Fibroblast of skin of right quadriceps (primary cell): ENCODE measurements around the gene PDIA2.

Experiments
- DNase-seq: peaks from one replicate; pipeline ENCODE4 v3.0.0-alpha.2; 2013

PDIA2 gene

DNA sequence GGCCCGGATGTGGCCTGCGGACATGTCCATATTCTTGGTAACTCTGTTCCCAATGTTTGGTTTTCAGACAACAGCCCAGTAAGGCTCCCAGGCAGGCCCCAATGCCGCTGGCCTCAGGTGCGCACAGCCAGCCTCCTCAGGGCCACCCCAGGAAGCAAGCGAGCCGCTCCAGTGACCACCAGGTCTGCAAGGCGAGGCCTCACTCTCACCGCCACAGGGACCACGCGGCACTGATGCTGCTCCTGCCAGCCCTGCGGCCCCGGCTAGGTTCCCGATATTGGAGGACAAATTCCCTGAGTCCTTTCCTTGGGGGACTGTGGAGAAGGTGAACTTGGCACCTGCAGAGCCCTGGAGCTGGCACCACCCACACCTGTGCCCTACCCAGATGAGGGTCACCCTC lies 19.0 kb downstream of the PDIA2 start:
- no peak for DNase-seq

DNA sequence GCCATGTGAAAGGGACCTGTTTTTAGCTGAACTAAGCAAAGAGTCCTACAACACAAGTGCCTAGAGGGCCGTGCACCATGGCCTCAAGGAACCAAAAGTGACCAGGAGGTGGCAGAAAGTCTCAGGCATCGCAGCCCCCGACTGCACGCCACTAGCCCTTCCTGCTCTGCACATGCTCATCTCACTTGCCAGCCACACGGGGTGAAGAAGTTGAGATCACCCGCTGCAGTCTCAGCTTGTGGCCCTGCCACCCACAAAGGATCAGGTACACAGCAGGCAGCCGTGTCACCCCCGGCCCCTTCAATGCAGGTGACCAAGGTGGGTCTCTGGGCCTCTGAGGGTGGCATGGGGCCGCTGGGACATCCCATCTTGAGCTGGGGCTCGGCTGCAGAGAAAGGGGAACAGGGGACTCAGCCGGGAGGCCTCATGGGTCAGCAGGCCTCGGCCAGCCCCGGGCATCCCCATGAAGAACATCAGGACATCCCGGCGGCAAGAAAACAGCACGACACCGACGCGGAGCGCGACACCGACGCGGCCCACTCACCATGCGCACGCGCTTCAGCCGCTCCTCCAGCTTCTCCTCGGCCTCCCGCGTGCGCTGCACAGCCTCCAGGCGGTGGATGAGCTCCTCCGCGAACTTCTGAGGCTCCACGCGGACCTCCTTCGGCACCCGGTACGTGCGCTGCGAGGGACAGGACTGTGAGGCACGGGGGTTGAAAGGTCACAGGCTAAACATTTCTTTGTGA lies 21.0 kb downstream of the PDIA2 start:
- DNase-seq = no peak

DNA sequence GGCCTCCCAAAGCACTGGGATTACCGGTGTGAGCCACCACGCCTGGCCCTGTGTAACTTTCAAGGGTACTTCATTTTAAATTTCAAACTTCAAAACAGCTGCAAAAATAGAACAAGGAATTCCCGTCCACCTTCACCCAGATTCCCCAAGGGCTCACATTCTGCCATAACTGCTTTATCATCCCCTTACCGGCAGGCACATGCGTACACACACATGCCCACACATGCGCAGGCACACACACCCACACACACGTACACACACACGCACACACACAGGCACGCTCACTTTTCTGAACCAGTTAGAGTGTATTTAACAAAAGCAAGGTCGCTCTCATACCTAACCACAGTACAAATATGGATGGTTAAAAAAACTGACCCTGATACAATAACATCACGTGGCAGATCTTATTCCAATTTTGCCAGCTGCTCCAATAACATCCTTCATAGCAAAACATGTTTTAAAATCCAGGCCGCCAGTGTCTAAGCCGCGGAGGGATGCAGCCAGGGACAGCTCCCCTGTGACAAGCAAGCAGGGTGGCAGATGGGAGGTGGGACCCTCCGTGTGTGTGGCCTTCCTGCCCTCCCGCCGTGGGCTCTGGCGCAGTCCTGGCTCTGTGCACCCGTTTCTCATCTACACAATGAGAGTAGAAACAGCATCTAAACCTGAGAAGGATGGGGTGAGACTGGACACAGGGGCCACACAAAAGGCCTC lies 23.1 kb downstream of the PDIA2 start:
- no peak for DNase-seq

DNA sequence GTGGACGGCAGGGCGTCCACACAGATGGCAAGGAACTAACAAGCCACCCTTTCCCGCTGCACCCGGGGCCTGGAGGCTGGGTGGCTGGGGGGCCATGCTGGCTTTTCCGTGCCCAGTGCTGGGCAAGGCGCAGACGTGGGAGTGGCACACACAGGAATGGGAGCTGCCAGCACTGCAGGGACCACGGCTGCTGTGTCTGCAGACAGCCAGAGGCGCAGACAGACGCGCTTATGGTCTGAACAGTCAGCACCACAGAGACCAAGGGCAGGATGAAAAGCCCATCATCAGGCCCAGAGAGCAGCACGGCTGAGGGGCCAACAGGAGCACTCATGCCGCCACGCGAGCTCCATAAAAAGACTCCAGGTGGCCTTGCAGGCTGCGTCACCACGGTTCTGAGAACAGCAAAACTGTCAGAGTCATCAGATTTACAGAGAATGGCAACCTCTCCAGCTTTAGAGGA lies 24.0 kb downstream of the PDIA2 start:
- no peak for DNase-seq

DNA sequence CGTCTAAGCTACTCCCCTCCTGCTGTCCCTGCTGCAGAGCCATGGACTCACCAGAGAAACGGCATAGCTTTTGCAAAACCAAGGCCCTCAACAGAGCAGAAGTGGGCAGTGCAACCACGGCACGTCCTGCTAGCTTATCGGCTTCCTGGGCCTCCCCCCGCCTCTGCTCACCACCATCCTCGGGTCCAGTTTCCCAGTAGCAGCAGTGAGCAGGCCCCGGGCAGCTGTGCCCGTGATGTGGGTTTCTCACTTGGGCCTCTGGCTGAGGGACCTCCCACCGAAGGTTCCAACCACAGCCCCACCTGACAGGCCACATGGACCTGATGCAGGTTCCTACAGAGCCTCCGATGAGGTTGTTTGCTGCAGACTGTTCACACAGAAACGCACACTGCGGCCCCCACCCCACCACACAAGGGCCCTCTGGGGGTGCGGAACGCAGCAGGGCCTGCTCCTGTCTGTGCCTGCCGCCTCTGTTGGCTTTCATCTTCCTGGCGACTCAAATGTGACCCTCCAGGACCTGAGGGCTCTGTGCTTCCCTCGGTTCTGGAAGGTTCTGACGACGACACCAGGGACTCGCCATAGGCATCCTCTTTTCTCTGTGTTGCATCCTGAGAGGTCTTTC lies 24.8 kb downstream of the PDIA2 start:
- no peak for DNase-seq

DNA sequence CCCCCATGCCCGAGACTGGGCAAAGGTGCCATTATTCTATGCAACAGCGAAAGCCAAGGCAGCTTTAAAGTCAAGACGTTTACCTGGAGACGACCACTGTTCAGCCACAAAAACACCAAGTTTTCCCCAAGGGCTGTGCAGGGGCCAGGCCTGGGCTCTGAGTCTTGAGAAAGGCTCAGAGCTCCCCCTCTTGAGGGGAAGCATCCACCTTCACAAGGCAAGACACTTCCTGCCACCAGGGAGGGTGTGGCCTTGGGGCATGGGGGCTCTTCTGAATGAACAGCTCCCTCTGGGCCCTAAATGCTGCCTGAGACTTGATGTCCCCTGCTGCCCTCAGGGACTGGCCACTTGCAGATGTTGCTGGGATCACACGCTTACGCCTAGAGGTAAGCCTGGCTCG lies 26.5 kb downstream of the PDIA2 start:
- no peak for DNase-seq

DNA sequence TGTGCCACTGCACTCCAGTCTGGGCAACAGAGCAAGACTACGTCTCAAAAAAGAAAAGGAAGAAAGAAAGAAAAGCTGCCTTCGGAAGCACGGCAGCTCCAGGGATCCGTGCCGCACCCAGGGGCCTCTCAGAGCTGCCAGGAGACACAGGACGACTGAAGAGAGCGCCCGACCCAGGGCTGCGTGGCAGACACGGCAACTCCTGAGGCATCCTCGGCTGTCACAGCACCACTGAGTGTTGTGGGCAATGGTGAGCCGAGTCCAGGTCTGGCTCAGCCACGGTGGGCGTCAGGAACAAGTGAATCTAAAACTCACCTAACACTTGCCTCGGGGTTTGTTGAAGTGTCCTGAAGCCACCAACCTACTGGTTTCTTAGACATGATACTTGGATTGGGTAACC lies 28.8 kb downstream of the PDIA2 start:
- DNase-seq = no peak

DNA sequence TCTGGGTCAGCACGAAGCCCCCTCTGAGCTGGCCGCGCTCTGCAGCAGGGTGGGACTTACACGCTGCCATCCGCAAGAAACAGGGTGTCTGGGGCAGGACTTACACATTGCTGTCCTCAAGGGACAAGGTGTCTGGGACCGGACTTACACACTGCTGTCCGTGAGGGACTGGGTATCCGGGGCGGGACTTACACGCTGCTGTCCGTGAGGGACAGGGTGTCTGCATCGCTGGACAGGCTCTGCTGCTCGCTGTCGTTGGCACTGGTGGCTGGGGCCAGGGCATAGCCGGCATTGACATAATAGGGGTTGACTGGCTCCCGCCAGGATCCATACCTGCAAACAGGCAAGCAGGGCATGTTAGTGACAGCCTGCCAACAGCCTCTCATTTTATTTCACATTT lies 31.4 kb downstream of the PDIA2 start:
- DNase-seq = no peak

DNA sequence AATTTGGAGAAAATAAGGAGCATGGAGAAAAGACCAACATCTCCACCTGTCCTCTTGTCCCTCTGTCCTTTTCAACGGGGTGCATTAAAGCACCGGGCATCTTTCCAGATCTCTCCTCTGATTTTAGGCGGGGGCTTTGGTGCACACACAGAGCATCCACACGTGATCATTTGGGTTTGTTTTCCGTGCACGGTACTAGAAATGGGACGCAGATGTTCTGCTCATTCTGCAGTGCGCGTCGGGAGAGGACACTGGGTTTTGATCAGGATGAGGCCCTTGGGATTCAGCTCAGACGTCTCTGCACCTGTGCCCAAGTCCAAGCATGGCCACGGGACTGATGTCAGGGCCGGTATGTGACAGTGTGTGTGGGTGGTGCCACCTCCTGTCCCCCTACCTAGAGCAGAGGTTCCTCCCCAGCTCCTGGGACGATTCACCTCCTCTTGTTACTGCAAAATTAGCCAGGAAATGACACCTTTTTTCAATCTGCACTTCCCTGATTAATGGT lies 31.9 kb downstream of the PDIA2 start:
- DNase-seq = no peak

DNA sequence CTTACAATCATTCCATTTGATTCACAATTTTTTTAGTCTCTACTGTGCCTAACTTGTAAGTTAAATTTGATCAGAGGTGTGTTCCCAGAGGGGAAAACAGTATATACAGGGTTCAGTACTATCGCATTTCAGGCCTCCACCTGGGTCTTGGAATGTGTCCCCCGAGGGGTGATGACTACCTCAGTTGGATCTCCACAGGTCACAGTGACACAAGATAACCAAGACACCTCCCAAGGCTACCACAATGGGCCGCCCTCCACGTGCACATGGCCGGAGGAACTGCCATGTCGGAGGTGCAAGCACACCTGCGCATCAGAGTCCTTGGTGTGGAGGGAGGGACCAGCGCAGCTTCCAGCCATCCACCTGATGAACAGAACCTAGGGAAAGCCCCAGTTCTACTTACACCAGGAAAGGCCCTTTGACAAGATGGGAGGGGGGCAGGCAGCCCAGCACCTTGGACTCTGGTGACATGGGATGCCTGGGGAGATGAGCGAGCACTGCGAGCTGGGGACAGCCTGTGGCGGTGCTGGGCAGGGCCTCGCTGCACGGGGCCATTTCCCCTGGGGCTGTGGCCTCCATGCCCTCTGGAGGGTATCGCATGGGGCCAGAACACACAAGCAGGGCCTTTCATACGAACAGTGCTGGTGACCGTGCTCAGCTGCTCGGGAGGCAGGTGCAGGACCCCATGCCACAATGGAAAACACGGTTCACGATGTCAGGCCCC lies 33.9 kb downstream of the PDIA2 start:
- DNase-seq = no peak

DNA sequence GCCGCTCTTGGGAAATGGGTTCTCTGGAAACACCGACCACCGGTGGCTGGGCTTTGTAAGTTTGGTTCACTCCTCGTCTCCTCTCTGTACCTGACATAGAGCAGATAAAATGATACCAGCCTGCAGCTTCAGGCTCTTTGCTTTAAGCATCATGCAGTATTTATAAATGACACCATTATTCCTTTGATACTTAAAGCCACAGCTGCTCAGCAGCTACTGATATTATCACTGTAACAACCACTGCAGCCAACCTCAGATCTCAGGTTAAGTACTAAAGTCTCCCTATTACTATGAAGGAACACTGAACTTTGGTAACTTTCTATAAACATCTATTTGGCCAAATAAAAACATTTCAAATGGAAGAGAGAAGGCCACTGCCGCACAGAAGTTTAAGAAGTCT lies 34.6 kb downstream of the PDIA2 start:
- no peak for DNase-seq

DNA sequence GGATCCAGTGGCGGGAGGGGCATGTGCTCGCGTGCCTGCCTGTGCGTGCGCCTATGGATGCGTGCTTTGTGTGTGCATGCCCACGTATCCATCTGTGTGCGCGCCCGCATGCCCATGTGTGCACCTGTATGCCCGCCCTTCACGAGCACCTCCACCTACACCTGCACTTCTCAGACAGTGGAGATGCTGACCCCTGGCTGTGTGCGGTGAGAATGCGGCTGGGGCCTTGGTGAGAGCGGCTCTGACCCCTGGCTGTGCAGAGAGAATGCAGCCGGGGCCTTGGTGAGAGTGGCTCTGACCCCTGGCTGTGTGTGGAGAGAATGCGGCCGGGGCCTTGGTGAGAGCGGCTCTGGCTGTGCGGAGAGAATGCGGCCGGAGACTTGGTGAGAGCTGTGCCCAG lies 35.7 kb downstream of the PDIA2 start:
- no peak for DNase-seq

DNA sequence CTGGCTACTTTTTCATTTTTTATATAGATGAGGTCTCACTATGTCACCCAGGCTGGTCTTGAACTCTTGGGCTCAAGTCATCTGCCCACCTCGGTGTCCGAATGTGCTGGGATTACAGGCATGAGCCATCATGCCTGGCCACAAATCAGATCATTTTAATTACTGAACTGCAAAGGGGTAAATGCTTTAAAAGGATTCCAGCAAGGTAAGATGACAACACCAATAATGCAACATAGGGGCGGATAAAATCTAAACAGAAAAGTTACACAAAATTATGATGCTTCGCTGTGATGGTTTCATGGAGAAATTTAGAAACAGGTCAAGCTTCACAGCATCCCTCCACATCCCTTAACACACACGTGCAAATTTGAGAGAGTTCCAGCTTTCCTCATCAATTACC lies 37.2 kb downstream of the PDIA2 start:
- no peak for DNase-seq

DNA sequence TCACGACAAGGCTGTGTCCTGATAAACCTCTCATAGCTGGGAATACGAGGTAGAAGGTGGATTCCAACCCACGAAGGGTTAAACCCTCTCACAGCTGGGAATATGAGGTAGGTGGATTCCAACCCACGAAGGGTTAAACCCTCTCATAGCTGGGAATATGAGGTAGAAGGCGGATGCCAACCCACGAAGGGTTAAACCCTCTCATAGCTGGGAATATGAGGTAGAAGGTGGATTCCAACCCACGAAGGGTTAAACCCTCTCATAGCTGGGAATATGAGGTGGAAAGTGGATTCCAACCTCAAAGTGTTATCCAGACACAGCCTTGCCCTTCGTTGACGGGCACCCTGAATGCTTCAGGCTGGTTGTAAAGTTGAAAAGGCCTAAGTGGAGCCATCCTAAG lies 38.6 kb downstream of the PDIA2 start:
- no peak for DNase-seq

DNA sequence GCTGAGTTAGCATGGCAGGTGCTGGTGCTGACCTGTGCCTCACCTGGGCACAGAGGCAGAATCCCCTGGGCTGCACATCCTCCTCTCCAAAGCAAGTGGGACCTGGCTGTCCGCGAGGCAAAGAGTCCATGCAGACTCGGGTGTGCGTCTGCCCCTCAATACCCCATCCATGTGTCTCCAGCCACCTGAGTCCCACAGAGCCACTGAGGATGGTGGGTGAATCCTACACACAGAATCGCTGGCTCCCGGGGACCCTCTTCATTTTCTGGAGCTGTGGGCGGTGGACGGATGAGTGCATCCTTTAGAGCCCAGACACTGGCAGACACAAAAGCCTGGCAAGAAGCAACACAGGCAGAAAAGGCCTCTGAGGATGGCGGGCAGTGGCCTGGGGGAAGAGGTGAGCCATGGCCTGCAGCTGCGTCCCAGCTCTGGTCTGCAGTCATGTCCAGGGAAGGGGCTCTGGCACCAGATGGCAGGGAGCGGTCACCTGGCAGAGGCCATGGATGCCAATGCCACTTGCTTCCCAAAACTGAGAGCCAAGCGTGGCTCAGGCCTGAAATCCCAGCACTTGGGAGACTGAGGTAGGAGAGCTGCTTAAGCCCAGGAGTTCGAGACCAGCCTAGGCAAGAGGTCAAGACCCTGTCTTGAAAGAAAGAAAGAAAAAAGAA lies 39.6 kb downstream of the PDIA2 start:
- no peak for DNase-seq

DNA sequence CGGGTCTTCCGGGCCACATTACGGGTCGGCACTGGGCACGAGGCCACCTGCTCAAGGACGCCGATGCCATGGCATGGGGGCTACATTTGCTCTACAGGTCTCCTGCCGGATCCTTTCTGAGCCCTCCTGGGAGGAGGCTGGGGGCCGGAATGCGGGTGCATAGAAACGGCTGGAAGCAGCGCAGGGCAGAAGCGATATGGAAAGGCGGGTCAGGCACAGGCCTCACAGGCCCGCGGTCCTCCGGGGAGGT lies 41.2 kb downstream of the PDIA2 start:
- DNase-seq = no peak

DNA sequence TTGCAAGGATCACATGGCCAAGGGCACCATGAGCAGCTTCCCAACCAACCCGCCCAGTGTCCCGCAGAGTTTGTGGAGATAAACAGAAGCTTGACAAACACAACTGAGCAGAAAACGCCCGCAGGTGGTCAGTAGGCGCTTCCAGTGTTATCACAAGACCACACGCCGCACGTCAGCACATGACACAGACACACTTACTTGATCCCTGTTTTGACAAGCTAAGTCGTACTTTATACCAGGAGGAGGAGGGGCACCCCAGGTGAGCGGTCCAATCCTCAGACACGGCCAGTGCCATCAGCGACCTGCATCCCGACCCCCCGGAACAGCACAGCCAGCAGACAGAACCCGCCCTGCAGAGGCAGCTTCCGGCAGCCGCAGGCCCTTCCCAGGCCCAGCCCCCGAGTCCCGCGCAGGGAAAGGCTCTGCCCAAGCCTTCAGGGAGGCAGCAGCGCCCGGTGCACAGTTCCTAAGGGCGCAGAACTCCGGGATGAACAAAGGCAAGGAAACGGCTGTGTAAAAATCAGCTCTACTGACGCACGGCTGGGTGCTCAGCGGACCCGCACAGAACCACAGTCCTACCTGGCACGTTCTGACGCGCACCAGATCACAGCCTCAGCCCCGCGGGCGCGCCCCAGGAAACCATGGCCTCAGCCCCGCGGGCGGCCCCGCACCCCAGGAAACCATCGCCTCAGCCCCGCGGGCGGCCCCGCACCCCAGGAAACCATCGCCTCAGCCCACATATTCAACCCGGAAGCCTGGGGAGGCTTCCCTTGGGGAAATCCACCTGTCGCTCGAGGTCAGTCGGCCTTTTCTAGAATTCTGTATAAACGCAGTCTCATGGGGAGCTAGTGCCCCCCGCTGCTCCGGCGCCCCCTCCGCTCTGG lies 41.7 kb downstream of the PDIA2 start:
- no peak for DNase-seq

DNA sequence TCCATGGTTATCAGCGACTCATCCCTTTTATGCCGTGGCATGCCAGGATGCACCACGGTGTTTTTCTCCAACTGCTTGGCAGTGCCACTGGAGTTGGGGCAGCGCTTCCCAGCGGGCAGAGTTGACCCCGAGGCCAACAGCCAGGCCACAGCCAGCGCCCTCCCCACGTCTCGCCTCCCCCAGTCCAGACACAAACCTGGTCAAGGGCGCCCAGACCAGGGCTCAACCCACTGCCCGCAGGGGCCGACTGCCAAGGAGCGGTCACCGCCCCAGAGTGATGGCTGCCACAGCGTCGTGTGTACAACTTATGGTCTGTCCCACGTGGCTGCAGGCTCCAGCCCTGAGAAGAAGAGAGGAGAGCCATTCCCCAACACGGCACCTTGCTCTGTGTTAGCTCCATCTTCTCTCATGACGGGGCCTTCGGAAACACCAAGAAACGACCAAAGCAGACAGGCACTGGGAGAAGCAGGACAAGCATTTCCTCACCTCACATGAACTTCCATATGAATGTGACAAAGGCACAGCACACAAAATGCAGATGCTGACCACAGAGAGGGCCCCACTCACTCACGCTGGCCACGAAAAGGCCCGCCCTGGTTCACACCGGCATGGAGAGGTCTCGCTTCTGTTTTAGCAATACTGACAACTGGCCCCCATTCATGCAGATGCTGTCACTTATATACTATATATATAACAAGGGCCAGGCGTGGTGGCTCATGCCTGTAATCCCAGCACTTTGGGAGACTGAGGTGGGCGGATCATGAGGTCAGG lies 42.6 kb downstream of the PDIA2 start:
- no peak for DNase-seq

DNA sequence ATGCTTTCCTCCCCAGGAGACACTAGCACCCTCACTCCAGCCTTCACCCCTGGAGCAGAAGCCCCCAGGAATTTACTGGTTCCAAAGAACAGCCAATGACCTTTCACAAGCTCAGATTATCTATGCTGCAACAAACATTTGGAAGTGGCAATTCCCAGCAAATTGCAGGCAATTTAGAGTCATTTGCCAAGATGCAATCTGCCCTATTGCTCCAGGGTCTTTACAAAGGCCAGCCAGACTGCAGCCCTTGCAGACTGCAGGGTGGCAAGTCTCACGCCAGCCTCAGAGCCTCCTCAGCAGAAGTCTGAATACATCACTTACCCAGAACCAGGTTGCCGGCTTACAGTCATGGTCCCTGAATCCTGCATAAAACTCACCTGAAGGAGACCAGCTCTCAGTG lies 47.8 kb downstream of the PDIA2 start:
- DNase-seq = no peak

DNA sequence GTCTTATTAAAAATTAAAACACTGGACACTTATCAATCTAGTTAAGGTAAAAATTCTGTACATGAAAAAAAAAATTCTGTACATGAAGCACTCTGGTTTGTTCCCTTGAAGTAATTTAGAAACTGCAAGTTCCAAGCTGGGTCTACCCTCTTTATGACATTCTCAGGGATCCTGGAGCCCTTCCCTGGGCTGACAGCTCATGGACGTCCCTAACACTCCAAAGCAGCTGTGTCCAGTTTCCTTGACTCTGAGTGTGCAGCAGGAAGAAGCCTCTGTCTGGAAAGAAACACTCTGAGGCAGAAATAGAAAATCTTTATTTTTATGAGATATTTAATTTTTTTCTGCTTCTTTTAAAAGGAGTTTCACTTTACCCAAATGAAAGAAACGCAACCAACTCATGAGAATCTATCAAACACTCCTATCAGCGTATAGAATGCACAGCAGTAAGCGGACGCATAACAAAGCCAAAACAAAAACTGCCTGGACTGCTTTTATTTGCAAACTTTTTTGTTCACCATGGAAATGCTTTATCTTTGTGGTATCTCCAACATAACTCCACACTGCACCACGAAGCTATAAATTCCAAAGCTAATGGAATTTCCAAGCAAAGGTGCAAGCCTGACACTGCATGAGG lies 48.3 kb downstream of the PDIA2 start:
- peak; percentile 23 for DNase-seq
